ENCODE data around the gene ZNF571.

GRCh38 chr19:37519890-37520289 lies 74.7 kb downstream of the ZNF571 start:
- no peak for TF ChIP-seq CTCF (conservative IDR thresholded peaks at IDR 0.05; ENCODE audit: low read length)
- TF ChIP-seq EZH2phosphoT487 (IDR thresholded peaks at IDR 0.05; ENCODE audit: borderline replicate concordance, low read depth, low read length) = no peak

All from OCI-LY7 (cell line).